GM18861 (cell line): ENCODE data around the gene NEU4.
"Not testable (repeated sequence)": the region's sequence is repeated elsewhere in the genome, so short reads cannot be mapped to it uniquely, and the experiment has no call there.

Experiments
- ATAC-seq: cut with Tn5 transposase; IDR thresholded peaks from one replicate; pipeline ENCODE4 v1.9.1; 2021; ENCODE audit not compliant: unreplicated experiment

NEU4 gene

GRCh38 chr2:241812730-241813643 is 4.0 kb downstream of the NEU4 start:
- ATAC-seq: no peak

DNA sequence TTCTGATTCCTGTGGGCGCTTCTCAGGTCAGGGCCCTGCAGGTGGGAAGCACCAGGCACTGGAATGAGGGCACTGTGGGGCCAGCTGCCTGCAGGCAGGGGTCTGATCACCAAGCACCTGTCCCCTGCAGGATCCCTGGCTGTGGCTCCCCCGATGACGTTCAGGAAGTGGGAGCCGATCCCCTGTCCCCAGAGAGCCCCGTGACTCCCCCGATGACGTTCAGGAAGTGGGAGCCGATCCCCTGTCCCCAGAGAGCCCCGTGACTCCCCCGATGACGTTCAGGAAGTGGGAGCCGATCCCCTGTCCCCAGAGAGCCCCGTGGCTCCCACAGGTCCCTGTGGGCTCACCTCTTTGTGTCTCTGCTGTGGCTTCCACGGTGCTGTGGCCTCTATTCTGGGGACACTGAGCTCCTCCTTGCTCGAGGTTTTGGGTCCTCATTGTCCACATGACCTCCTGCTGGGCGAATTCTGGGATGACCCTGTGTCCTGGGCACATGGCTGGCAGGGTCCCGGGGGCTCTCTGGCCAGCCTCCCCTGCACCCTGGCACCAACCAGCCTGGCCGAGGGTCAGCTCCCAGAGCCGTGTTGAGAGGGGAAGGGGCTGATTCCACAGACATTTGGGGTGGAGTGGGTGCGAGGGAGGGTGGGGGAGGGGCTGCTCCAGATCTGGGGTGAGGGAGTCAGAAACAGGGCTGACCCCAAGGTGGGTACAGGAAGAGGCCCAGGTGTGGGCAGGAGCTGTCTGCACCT is 4.8 kb downstream of the NEU4 start:
- ATAC-seq: no peak

- ATAC-seq: no peak
Observed at GRCh38 chr2:241814393-241814642, 5.3 kb downstream of the NEU4 start.

GRCh38 chr2:241814643-241815476 is 5.9 kb downstream of the NEU4 start:
- ATAC-seq: no peak

DNA sequence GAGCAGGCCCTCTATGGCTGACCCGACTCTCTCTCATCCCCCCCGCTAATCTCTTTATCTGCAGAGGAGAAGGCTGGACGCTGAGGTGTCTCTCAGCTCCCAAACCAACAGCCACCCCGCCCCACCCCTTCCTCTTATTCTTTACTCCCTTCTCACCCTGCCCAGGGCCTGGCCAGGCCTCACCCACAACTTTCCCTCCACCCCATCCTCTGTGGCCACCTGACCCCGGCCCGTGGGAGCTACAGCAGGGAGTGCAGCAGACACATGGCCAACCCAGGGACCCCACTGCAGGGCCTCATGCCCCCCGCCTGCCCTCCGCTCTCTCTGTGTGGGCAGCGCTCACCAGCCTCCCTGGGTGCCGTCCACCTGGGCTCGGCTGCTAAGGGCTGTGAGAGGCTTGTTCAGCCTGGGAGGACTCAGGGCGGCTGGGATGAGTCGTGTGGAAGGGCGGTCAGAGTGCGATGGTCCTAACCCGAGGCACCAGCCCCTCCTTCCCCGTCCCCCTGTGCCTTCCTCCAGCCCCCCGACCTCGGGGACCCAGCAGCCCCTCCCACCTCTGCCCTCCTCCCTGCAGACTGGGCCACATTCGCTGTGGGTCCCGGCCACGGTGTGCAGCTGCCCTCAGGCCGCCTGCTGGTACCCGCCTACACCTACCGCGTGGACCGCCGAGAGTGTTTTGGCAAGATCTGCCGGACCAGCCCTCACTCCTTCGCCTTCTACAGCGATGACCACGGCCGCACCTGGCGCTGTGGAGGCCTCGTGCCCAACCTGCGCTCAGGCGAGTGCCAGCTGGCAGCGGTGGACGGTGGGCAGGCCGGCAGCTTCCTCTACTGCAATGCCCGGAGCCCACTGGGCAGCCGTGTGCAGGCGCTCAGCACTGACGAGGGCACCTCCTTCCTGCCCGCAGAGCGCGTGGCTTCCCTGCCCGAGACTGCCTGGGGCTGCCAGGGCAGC is 6.8 kb downstream of the NEU4 start:
- no peak for ATAC-seq

GRCh38 chr2:241816431-241817121 is 7.6 kb downstream of the NEU4 start:
- ATAC-seq: no peak

DNA sequence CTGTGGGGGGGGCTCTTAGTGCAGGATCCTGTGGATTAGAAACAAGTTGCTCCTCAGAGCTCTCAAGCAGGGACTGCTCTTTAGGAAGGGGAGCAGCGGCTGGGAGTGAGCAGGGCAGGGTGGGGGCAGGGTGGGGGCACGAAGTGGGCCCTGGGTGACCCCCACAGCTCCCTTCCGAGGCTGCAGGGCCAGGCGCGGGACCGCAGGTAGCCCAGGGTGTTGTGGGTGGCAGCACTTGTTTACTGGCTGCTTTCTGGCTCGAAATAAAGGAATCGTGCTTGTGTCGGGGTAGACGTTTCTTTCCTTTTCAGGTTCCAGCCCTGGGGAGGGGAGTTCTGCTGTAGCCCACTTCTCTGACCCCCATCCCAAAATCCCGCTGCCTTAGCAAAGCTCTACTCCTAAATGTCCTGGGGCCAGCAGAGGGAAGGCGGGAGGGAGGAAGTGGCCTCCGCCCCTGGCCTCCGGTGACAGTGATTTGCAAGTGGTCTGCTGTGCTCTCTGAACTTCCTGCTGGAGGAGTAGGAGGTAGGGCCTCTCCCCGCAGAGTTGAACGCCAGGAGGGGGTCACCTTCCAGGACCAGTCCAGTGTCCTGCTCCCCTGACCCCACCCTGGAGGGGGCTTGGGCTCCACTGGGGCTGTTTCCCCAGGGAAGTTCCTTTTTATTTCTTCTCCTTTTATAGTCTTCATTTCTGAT is 8.3 kb downstream of the NEU4 start:
- ATAC-seq: no peak

DNA sequence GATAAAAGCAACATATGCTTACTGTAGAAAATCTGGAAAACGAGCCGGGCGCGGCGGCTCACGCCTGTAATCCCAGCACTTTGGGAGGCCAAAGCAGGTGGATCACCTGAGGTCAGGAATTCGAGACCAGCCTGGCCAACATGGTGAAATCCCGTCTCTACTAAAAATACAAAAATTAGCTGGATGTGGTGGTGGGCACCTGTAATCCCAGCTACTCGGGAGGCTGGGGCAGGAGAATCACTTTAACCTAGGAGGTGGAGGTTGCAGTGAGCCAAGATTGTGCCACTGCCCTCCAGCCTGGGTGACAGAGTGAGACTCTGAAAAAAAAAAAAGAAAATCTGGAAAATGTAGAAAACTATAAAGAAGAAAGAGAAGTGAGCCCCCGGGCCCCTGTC is 8.8 kb downstream of the NEU4 start:
- not testable (repeated sequence) for ATAC-seq

DNA sequence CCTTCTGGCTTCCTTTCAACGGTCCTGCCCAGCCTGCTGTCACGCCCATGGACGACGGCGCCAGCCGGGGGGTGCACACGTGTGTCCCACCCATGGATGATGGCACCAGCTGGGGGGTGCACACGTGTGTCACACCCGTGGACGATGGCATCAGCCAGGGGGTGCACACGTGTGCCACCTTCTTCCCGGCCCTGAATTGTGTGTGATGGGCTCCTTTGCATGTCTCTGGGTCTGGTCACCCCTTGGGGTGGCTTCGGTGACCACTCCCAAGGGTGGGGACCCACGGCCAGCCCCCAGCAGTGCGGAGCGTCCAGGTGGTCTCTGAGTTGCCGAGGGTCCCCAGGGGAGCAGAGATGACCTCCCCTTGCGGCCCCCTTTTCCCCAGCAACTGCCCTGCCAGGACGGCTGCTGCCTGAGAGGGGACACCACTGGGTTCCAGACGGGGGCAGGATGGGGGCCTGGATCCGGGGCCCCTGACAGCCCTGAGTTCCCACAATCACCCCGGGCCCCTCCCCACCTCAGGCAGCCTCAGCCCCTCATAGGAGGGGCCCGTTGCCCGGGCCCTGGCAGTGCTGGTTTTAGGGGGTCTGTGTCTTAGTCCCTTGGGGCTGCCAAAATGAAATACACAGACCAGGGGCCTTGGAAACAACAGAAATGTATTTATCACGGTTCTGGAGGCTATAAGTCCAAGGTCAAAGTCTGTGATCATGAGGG is 9.4 kb downstream of the NEU4 start:
- ATAC-seq: no peak

DNA sequence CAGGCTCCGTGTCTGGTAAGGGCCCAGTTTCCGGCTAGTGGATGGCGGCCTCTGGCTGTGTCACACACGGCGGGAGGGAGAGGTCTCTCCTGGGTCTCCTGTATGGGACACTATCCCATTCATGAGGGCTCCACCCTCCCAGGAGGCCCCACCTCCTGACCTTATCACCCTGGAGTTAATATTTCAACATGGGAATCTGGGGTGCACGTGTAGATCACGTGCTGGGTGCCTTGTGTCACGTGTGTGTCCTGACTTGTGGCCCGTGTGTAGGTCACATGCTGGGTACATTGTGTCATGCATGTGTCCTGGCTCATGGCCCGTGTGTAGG is 9.9 kb downstream of the NEU4 start:
- no peak for ATAC-seq

- not testable (repeated sequence) for ATAC-seq
Observed at GRCh38 chr2:241819947-241820624, 11.1 kb downstream of the NEU4 start.

DNA sequence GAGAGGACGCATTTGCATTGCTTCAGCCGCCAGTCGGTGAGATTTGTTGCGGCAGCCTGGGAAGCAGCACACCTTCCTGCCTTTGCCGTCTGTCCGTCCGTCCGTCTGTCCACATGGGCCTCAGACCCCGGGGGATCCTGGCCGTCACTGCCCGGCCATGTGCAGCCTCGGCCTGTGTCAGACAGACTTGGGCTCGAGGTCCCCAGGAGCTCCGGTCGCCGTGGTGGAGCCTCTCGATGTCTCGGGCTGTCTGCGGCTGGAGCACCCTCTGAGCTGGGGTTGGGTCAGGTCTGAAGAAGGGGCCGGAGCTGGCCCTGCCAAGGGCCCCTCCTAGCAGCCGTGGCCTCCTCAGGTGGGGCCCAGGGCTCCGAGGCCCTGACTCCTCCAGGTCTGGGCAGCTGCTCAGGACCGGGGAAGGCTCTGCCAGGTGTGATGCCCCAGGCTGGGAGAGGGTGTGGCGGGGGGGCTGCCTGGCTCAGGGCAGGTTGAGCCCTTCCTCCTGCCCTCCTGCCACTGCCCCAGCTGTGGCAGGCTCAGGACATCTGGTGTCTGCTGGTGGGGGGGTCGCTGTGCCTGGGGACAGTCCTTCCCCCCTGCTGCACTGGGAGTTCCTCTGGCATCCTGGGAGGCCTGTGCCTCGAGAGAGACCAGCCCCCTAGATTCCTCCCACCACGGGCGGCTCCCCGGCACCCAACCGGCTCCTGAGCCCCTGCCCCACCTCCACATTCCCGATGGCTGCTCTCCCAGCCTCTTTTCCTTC is 11.8 kb downstream of the NEU4 start:
- no peak for ATAC-seq

GRCh38 chr2:241821460-241822263 is 12.7 kb downstream of the NEU4 start:
- no peak for ATAC-seq

DNA sequence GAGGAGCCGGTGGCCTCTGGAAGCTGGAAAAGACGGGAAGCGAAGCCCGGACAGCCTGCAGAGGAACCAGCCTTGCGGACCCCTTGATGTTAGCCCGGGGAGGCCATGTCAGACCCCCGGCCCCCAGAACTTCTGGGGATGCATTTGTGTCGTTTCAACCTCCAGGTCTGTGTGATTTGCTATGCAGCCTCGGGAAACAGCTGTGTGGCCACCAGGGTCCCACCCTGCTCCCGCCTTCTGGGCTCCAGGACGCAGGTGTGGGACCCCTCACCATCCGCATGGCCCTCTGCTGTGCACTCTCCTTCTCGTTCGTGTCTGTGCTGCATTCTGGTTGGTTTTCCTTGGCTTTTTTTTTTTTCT is 13.3 kb downstream of the NEU4 start:
- ATAC-seq: no peak

DNA sequence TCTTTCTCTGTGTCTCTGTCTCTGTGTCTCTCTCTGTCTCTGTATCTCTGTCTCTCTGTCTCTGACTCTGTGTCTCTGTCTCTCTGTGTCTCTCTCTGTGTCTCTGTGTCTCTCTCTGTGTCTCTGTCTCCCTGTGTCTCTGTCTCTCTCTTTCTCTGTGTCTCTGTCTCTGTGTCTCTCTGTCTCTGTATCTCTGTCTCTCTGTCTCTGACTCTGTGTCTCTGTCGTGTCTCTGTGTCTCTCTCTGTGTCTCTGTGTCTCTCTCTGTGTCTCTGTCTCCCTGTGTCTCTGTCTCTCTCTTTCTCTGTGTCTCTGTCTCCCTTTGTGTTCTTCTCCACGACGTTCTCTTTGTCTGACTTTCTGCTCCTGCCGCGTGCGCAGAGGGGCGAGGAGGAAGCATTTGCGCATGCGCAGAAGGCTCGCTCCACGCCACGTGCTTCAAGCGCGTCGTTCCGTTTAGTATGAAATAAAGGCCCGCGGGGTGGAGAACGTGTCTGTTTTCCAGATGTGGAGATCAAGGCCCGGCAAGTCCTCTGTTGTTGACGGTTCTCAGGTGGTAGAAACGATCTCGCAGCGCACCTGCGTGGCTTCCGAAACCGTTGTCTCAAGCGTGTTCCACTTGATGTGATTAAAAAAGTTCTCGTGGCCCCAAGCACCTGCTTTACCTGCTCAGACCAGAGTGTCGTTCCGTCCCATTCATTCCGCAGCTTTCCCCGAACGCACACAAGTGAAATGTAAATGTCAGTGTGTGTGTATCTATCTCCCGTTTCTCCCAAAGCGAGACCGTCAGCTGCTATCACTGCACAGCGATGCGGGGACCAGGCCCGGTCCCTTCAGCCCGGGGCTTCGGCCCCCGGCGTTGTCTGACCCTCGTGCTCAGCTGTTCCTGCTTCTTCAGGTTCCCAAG is 14.8 kb downstream of the NEU4 start:
- ATAC-seq: not testable (repeated sequence)

DNA sequence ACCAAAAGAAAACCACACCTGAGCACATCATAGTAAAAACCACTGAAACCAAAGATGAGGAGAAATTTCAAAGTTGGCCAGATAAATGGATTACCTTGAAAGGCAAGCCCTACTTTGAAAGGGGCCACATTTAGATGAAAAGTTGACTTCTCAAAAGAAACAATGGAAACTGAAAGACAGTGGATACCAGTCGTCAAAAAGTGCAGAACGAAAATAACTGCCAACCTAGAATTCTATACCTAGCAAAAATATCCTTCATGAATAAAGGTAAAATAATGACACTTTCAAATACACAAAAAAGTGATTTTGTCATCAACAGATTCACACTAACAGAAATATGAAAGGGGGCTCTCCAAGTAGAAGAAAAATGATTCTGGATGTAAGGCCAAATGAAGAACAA is 18.4 kb downstream of the NEU4 start:
- ATAC-seq: no peak
